Gastrocnemius medialis (tissue), 4 donors: Measurements from ENCODE around the gene ZNF567. TPM values are rescaled to one million over a fixed set of nuclear protein-coding genes. Genes with fewer than 3 reads are reported as not detected.
"Not testable (repeated sequence)": the region's sequence is repeated elsewhere in the genome, so short reads cannot be mapped to it uniquely, and the experiment has no call there.

Experiments used
- ATAC-seq, 2 donors: fragments of 150-250 bp; one replicate each; pipeline ENCODE4 v1.9.1; 2016
- DNase-seq, 2 donors: peaks; one replicate each; pipeline ENCODE4 v3.0.0-alpha.2; 2019
- H3K27ac ChIP-seq, 4 donors: fragments of 200-600 bp; sonication (generic); 1 replicate in 1 of 4; 2 replicates in 3 of 4; pipeline ENCODE4 v1.5.1; 2016 to 2018; ENCODE audit warnings: mild to moderate bottlenecking in 2 of 4, moderate library complexity in 1 of 4
- H3K27me3 ChIP-seq, 3 donors: fragments of 200-600 bp; sonication (generic) in 2 of 3; 1 replicate in 1 of 3; 2 replicates in 2 of 3; pipeline versions ENCODE4 v1.5.1 to v1.6.0; 2016 to 2019; ENCODE audit warnings: mild to moderate bottlenecking in 1 of 3, moderate library complexity in 1 of 3
- H3K36me3 ChIP-seq, 2 donors: fragments of 200-600 bp; sonication (generic) in 1 of 2; one replicate each; pipeline ENCODE4 v1.5.1; 2017 to 2018
- H3K4me1 ChIP-seq, 2 donors: fragments of 200-600 bp; sonication (generic) in 1 of 2; one replicate each; pipeline ENCODE4 v1.5.1; 2016 to 2017; ENCODE audit warnings: mild to moderate bottlenecking in 2 of 2
- H3K4me3 ChIP-seq, 4 donors: fragments of 200-600 bp; sonication (generic) in 3 of 4; 1 replicate in 1 of 4; 2 replicates in 3 of 4; pipeline ENCODE4 v1.5.1; 2016 to 2019; ENCODE audit warnings: mild to moderate bottlenecking in 2 of 4
- H3K9me3 ChIP-seq, 3 donors: fragments of 200-600 bp; sonication (generic) in 2 of 3; 1 replicate in 1 of 3; 2 replicates in 2 of 3; pipeline ENCODE4 v1.5.1; 2016 to 2019
- CTCF ChIP-seq, 5 experiments: fragments of 450-650 bp in 3 of 5; fragments of 200-600 bp in 2 of 5; sonication (generic) in 2 of 5; IDR thresholded peaks in 4 of 5; conservative IDR thresholded peaks in 1 of 5; 1 replicate in 4 of 5; 2 replicates in 1 of 5; pipeline ENCODE4 v1.5.1; 2016 to 2019; ENCODE audit warnings: antibody characterized with exemption in 5 of 5, mild to moderate bottlenecking in 3 of 5, moderate library complexity in 3 of 5
- POLR2A ChIP-seq, 2 donors: fragments of 450-650 bp; IDR thresholded peaks; one replicate each; pipeline ENCODE4 v1.6.1; 2017; ENCODE audit warnings: antibody characterized with exemption in 2 of 2, mild to moderate bottlenecking in 2 of 2, moderate library complexity in 2 of 2
- in situ Hi-C, 4 donors: fragments of 200-750 bp; cut with MboI; loops; one replicate each; pipeline versions ENCODE4 v1.15.0 to v1.8.0; 2017; ENCODE audit warnings: low sequenced_read_pairs in 4 of 4
- intact Hi-C: fragments of 100-400 bp; cut with DNase I; formaldehyde crosslinking; loops from one replicate; pipeline ENCODE4 v1.15.1; 2023; ENCODE audit warnings: low total_unique reads
- total RNA-seq, 4 donors: library from RNA; depleted of rRNA; stranded (reverse); fragments of >200 nt; gene quantifications; one replicate each; pipeline versions ENCODE4 v1.1.0 to v1.2.3, GENCODE V29; 2016

The ZNF567 gene
- total RNA-seq, 4 donors from 2014 or later: 1.1 to 3.5 (median 1.9) TPM

- Histone ChIP-seq H3K4me1 (no peaks in the 10 kb centered on the region), H3K27ac (no peak overlapping the region), H3K4me3 (peak overlapping the region in 1 of 4 donors; percentile 35), H3K27me3 (no peaks in the 10 kb centered on the region), H3K9me3 (peaks cover 12 to 74% (median 38%) of the 10 kb centered on the region in 3 donors), H3K36me3 (peaks cover 18 to 70% of the 10 kb centered on the region in 2 donors)
- intact Hi-C loops: no loop called here
- TF ChIP-seq CTCF (IDR thresholded peaks at IDR 0.05 in 4 of 5, conservative IDR thresholded peaks at IDR 0.05 in 1 of 5) (no peak), POLR2A (IDR thresholded peaks at IDR 0.05) (no peak)
- DNase-seq: no peak
- in situ Hi-C loops: no loop called here
- ATAC-seq: no peak
Observed at GRCh38 chr19:36709423-36709822, 22.0 kb downstream of the ZNF567 start.

GRCh38 chr19:36719687-36720556, 32.5 kb downstream of the ZNF567 start:
- Histone ChIP-seq H3K4me3 (peak overlapping the region in 2 of 4 donors; percentile 5 to 15), H3K27me3 (peaks cover 0 to 5% (median 0%) of the 10 kb centered on the region in 3 donors), H3K9me3 (peaks cover 36 to 83% (median 58%) of the 10 kb centered on the region in 3 donors), H3K27ac (no peak overlapping the region), H3K4me1 (no peaks in the 10 kb centered on the region), H3K36me3 (peaks cover 41 to 85% of the 10 kb centered on the region in 2 donors)
- ATAC-seq: no peak
- in situ Hi-C loops (no loop called here), intact Hi-C loops (no loop called here)
- no peak for DNase-seq
- TF ChIP-seq POLR2A (IDR thresholded peaks at IDR 0.05) (no peak), CTCF (IDR thresholded peaks at IDR 0.05 in 4 of 5, conservative IDR thresholded peaks at IDR 0.05 in 1 of 5) (no peak)

DNA sequence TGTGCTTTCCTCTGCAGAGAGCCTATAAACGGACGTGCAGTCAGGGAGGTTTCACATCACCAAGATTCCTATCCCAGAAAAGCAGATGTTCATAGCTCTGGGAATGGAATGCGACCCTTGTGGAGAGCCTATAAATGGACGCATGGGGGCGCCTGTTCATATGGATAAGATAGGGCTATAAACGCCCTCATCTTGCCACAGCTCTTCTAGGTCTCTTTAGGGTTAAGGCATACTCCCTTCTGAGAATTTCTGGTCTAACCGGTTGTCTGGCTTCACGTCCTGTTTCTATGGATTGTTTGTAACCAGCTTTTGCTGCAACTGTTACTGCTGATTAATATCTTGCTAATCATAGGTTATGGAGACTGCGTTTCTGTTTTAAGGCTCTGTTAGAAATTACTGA, 48.8 kb downstream of the ZNF567 start:
- H3K27ac ChIP-seq, in situ Hi-C loops, H3K4me1 ChIP-seq, ATAC-seq, intact Hi-C loops, DNase-seq, H3K27me3 ChIP-seq: not testable (repeated sequence)
- H3K4me3 ChIP-seq: peak overlapping the region in 1 of 4 donors; percentile 13
- peaks cover 3 to 51% of the 10 kb centered on the region in 2 donors for H3K36me3 ChIP-seq
- H3K9me3 ChIP-seq: peaks cover 22 to 62% (median 28%) of the 10 kb centered on the region in 3 donors

DNA sequence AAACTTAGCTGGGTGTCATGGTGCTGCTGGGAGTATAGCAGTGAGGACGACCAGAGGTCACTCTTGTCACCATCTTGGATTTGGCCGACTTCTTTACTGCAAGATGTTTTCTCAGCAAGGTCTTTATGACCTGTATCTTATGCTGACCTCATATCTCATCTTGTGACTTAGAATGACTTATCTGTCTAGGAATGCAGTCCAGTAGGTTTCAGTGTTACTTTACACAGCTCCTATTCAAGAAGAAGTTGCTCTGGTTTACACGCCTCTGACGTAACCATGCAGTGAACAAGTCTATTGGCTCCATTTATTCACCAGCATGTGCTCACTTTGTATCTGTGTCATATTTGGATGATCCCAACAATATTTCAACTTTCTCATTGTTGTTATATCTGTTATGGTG, 58.5 kb downstream of the ZNF567 start:
- peaks cover 4 to 75% of the 10 kb centered on the region in 2 donors for H3K36me3 ChIP-seq
- peak overlapping the region in 1 of 4 donors; percentile 19 for H3K4me3 ChIP-seq
- H3K27ac ChIP-seq: no peak overlapping the region
- no peak for TF ChIP-seq CTCF (IDR thresholded peaks at IDR 0.05 in 4 of 5, conservative IDR thresholded peaks at IDR 0.05 in 1 of 5)
- no peak for TF ChIP-seq POLR2A (IDR thresholded peaks at IDR 0.05)
- no peak for ATAC-seq
- H3K9me3 ChIP-seq: peaks cover 39 to 90% (median 63%) of the 10 kb centered on the region in 3 donors
- H3K4me1 ChIP-seq: no peaks in the 10 kb centered on the region
- intact Hi-C loops (no loop called here), in situ Hi-C loops (no loop called here)
- DNase-seq: no peak
- H3K27me3 ChIP-seq: no peaks in the 10 kb centered on the region

- TF ChIP-seq POLR2A (IDR thresholded peaks at IDR 0.05) (no peak), CTCF (IDR thresholded peaks at IDR 0.05 in 4 of 5, conservative IDR thresholded peaks at IDR 0.05 in 1 of 5) (no peak)
- peaks cover 4 to 86% of the 10 kb centered on the region in 2 donors for H3K36me3 ChIP-seq
- ATAC-seq (no peak), DNase-seq (no peak)
- H3K9me3 ChIP-seq: peaks cover 40 to 91% (median 71%) of the 10 kb centered on the region in 3 donors
- H3K27ac ChIP-seq: no peak overlapping the region
- intact Hi-C loops (no loop called here), in situ Hi-C loops (no loop called here)
- H3K4me1 ChIP-seq: no peaks in the 10 kb centered on the region
- peaks cover 0 to 2% (median 0%) of the 10 kb centered on the region in 3 donors for H3K27me3 ChIP-seq
- peak overlapping the region in 1 of 4 donors; percentile 27 for H3K4me3 ChIP-seq
Observed at GRCh38 chr19:36747750-36748149, 60.3 kb downstream of the ZNF567 start.
